GM23338 (cell line): ENCODE results near the gene CSDE1.

Experiments used
- CREB1 ChIP-seq: fragments of 250-450 bp; sonication (Bioruptor Pico); IDR thresholded peaks from 2 replicates; pipeline ENCODE4 v1.5.0; 2020; ENCODE audit warnings: low read depth, mild to moderate bottlenecking, moderate library complexity
- ETS1 ChIP-seq: IDR thresholded peaks from 2 replicates; pipeline ENCODE4 v1.6.1; 2016; ENCODE audit warnings: antibody characterized with exemption
- EZH2 ChIP-seq: fragments of 200-600 bp; sonication (generic); IDR thresholded peaks from one replicate; pipeline ENCODE4 v1.8.0; 2017; ENCODE audit warnings: antibody characterized with exemption, mild to moderate bottlenecking, low read depth; ENCODE audit not compliant: unreplicated experiment
- EZH2phosphoT487 ChIP-seq: fragments of 200-600 bp; sonication (generic); IDR thresholded peaks from one replicate; pipeline ENCODE4 v1.8.1; 2018; ENCODE audit warnings: antibody characterized with exemption; ENCODE audit not compliant: unreplicated experiment
- JUNB ChIP-seq: IDR thresholded peaks from one replicate; pipeline ENCODE4 v1.6.1; 2016; ENCODE audit warnings: antibody characterized with exemption; ENCODE audit not compliant: unreplicated experiment
- NANOG ChIP-seq: IDR thresholded peaks from 2 replicates; pipeline ENCODE4 v1.6.1; 2016; ENCODE audit warnings: antibody characterized with exemption, borderline replicate concordance
- POLR2AphosphoS5 ChIP-seq: IDR thresholded peaks from 2 replicates; pipeline ENCODE4 v1.6.1; 2016; ENCODE audit warnings: antibody characterized with exemption, low read depth
- STAT1 ChIP-seq: IDR thresholded peaks from one replicate; pipeline ENCODE4 v1.6.1; 2016; ENCODE audit warnings: antibody characterized with exemption; ENCODE audit not compliant: unreplicated experiment
- ZNF114 ChIP-seq: fragments of 250-450 bp; sonication (Bioruptor Pico); IDR thresholded peaks from 2 replicates; pipeline ENCODE4 v1.5.0; 2020; ENCODE audit warnings: mild to moderate bottlenecking, moderate library complexity
- ZNF331 ChIP-seq: fragments of 250-450 bp; sonication (Bioruptor Pico); IDR thresholded peaks from 2 replicates; pipeline ENCODE4 v1.5.0; 2020; ENCODE audit warnings: low read depth, mild to moderate bottlenecking, moderate library complexity
- ZNF462 ChIP-seq: fragments of 250-450 bp; sonication (Bioruptor Pico); IDR thresholded peaks from 2 replicates; pipeline ENCODE4 v1.5.0; 2020; ENCODE audit warnings: mild to moderate bottlenecking, moderate library complexity
- TF ChIP-seq, protein P1 (sequence below): IDR thresholded peaks from one replicate; pipeline ENCODE4 v1.6.1; 2018; ENCODE audit warnings: antibody characterized with exemption; ENCODE audit not compliant: unreplicated experiment
- TF ChIP-seq, protein P2 (sequence below), 2 experiments: fragments of 200-600 bp in 1 of 2; sonication (generic) in 1 of 2; conservative IDR thresholded peaks; 2 replicates each; pipeline versions ENCODE4 v1.5.1 to v1.6.1; 2016 to 2017; ENCODE audit warnings: antibody characterized with exemption in 2 of 2, low read depth in 2 of 2, mild to moderate bottlenecking in 2 of 2, moderate library complexity in 1 of 2

GRCh38 chr1:114670083-114671010 is 87.4 kb downstream of the CSDE1 start:
- TF ChIP-seq EZH2, result no peak
- TF ChIP-seq, protein P1, sequence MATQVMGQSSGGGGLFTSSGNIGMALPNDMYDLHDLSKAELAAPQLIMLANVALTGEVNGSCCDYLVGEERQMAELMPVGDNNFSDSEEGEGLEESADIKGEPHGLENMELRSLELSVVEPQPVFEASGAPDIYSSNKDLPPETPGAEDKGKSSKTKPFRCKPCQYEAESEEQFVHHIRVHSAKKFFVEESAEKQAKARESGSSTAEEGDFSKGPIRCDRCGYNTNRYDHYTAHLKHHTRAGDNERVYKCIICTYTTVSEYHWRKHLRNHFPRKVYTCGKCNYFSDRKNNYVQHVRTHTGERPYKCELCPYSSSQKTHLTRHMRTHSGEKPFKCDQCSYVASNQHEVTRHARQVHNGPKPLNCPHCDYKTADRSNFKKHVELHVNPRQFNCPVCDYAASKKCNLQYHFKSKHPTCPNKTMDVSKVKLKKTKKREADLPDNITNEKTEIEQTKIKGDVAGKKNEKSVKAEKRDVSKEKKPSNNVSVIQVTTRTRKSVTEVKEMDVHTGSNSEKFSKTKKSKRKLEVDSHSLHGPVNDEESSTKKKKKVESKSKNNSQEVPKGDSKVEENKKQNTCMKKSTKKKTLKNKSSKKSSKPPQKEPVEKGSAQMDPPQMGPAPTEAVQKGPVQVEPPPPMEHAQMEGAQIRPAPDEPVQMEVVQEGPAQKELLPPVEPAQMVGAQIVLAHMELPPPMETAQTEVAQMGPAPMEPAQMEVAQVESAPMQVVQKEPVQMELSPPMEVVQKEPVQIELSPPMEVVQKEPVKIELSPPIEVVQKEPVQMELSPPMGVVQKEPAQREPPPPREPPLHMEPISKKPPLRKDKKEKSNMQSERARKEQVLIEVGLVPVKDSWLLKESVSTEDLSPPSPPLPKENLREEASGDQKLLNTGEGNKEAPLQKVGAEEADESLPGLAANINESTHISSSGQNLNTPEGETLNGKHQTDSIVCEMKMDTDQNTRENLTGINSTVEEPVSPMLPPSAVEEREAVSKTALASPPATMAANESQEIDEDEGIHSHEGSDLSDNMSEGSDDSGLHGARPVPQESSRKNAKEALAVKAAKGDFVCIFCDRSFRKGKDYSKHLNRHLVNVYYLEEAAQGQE, result peak; percentile 2
- no peak for TF ChIP-seq EZH2phosphoT487
- TF ChIP-seq, protein P2, sequence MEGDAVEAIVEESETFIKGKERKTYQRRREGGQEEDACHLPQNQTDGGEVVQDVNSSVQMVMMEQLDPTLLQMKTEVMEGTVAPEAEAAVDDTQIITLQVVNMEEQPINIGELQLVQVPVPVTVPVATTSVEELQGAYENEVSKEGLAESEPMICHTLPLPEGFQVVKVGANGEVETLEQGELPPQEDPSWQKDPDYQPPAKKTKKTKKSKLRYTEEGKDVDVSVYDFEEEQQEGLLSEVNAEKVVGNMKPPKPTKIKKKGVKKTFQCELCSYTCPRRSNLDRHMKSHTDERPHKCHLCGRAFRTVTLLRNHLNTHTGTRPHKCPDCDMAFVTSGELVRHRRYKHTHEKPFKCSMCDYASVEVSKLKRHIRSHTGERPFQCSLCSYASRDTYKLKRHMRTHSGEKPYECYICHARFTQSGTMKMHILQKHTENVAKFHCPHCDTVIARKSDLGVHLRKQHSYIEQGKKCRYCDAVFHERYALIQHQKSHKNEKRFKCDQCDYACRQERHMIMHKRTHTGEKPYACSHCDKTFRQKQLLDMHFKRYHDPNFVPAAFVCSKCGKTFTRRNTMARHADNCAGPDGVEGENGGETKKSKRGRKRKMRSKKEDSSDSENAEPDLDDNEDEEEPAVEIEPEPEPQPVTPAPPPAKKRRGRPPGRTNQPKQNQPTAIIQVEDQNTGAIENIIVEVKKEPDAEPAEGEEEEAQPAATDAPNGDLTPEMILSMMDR (conservative IDR thresholded peaks at IDR 0.05; ENCODE audit: low read depth in 2 of 2), result no peak
- no peak for TF ChIP-seq JUNB
- no peak for TF ChIP-seq ZNF462 (CRISPR knock-in tag)
- TF ChIP-seq POLR2AphosphoS5, result peak; percentile 55
- no peak for TF ChIP-seq CREB1 (CRISPR knock-in tag)
- no peak for TF ChIP-seq ZNF331 (CRISPR knock-in tag)
- TF ChIP-seq NANOG, result no peak
- TF ChIP-seq ETS1, result no peak
- TF ChIP-seq ZNF114 (CRISPR knock-in tag), result no peak
- no peak for TF ChIP-seq STAT1
